ENCODE results near the gene CBLN3.

- TF ChIP-seq CTCF (IDR thresholded peaks at IDR 0.05) (no peak), POLR2AphosphoS5 (IDR thresholded peaks at IDR 0.05) (no peak)
Measured at GRCh38 chr14:24414077-24414476, 15.4 kb downstream of the CBLN3 start.

All from stomach (tissue), 4 donors.